Activated T-helper 1 cell treated with anti-CD3 and anti-CD28 coated beads, Interleukin-12 subunit alpha, Interleukin-12 subunit beta, Interleukin-2, Interleukin-4 antibody, amounts not matched to agents 30 ng/mL and 10 ng/mL and 1 ng/mL, durations not matched to agents 14 hours and 24 hours and 36 hours (primary cell): ENCODE results near the gene CRYBA2. TPM values are rescaled to one million over a fixed set of nuclear protein-coding genes. Genes with fewer than 3 reads are reported as not detected.

Experiments
- DNase-seq: peaks from one replicate; pipeline ENCODE4 v3.0.0; 2021; ENCODE audit warnings: low spot score
- H3K27ac Mint-ChIP-seq: one replicate; pipeline ENCODE4 v1.8.0; 2021; ENCODE audit warnings: mild to moderate bottlenecking, mixed read lengths
- H3K27me3 Mint-ChIP-seq: one replicate; pipeline ENCODE4 v1.8.0; 2022; ENCODE audit warnings: mild to moderate bottlenecking, moderate library complexity, mixed read lengths; ENCODE audit not compliant: insufficient read depth
- H3K36me3 Mint-ChIP-seq: one replicate; pipeline ENCODE4 v1.8.0; 2021; ENCODE audit warnings: low read depth, mixed read lengths
- H3K4me1 Mint-ChIP-seq: one replicate; pipeline ENCODE4 v1.8.0; 2021; ENCODE audit warnings: low read depth, mixed read lengths
- H3K4me3 Mint-ChIP-seq: one replicate; pipeline ENCODE4 v1.8.0; 2021; ENCODE audit warnings: mild to moderate bottlenecking, moderate library complexity, mixed read lengths
- H3K9me3 Mint-ChIP-seq: one replicate; pipeline ENCODE4 v1.8.0; 2021; ENCODE audit warnings: mixed read lengths
- intact Hi-C: fragments of 100-400 bp; cut with micrococcal nuclease; formaldehyde crosslinking; loops from one replicate; pipeline ENCODE4 v1.15.1; 2024
- total RNA-seq: library from RNA; stranded (reverse); gene quantifications from 2 replicates; pipeline ENCODE4 v1.2.3, GENCODE V29; 2022

CRYBA2 gene
- total RNA-seq, 1 donor from 2014 or later, result 0.36 TPM

- peaks cover 3% of the 10 kb centered on the region for H3K36me3 Mint-ChIP-seq
- no peak for DNase-seq
- H3K4me3 Mint-ChIP-seq, result peak overlapping the region; percentile 1
- peak overlapping the region; percentile 18 for H3K27ac Mint-ChIP-seq
- no peaks in the 10 kb centered on the region for H3K4me1 Mint-ChIP-seq
- intact Hi-C loops, result loop anchor here (1.0 to 5.0 kb wide), 3 partner anchors 19 to 84 kb away; no protein-coding TSS in a partner anchor
- H3K27me3 Mint-ChIP-seq, result peaks cover 53% of the 10 kb centered on the region
- H3K9me3 Mint-ChIP-seq, result no peaks in the 10 kb centered on the region
These were observed 32.0 kb downstream of the CRYBA2 start for GRCh38 chr2:218961229-218961628.

GRCh38 chr2:218960309-218961165, 32.7 kb downstream of the CRYBA2 start:
- H3K4me3 Mint-ChIP-seq, result no peak overlapping the region
- H3K4me1 Mint-ChIP-seq, result no peaks in the 10 kb centered on the region
- H3K9me3 Mint-ChIP-seq, result no peaks in the 10 kb centered on the region
- intact Hi-C loops, result loop anchor here (1.0 to 5.0 kb wide), 3 partner anchors 20 to 84 kb away; no protein-coding TSS in a partner anchor
- peaks cover 3% of the 10 kb centered on the region for H3K36me3 Mint-ChIP-seq
- peak overlapping the region; percentile 18 for H3K27ac Mint-ChIP-seq
- DNase-seq, result no peak
- H3K27me3 Mint-ChIP-seq, result peaks cover 57% of the 10 kb centered on the region

- Mint-ChIP-seq H3K27me3 (peaks cover 61% of the 10 kb centered on the region), H3K36me3 (peaks cover 3% of the 10 kb centered on the region), H3K27ac (no peak overlapping the region), H3K4me1 (no peaks in the 10 kb centered on the region), H3K9me3 (no peaks in the 10 kb centered on the region), H3K4me3 (no peak overlapping the region)
- DNase-seq, result no peak
- intact Hi-C loops, result loop anchor here (2.0 to 5.0 kb wide), 2 partner anchors 63 to 83 kb away; no protein-coding TSS in a partner anchor
These were observed 33.4 kb downstream of the CRYBA2 start for GRCh38 chr2:218959761-218960308.

GRCh38 chr2:218959141-218959731, 34.0 kb downstream of the CRYBA2 start, which contains the start of gene CDK5R2:
Gene CDK5R2 (plus strand): TSS chr2:218959666. CDS start chr2:218959821, 155 bp downstream.
- DNase-seq, result peak; percentile 19
- intact Hi-C loops, result no loop called here
- peak within 1 kb of the TSS; percentile 19 for H3K4me3 Mint-ChIP-seq
- peaks cover 3% of the 10 kb centered on the region for H3K36me3 Mint-ChIP-seq
- H3K4me1 Mint-ChIP-seq, result no peaks in the 10 kb centered on the region
- peaks cover 65% of the 10 kb centered on the region for H3K27me3 Mint-ChIP-seq
- peak within 1 kb of the TSS; percentile 49 for H3K27ac Mint-ChIP-seq
- no peaks in the 10 kb centered on the region for H3K9me3 Mint-ChIP-seq

- Mint-ChIP-seq H3K4me3 (no peak overlapping the region), H3K9me3 (no peaks in the 10 kb centered on the region), H3K27ac (no peak overlapping the region), H3K27me3 (peaks cover 56% of the 10 kb centered on the region), H3K4me1 (no peaks in the 10 kb centered on the region), H3K36me3 (peaks cover 3% of the 10 kb centered on the region)
- no peak for DNase-seq
- intact Hi-C loops, result no loop called here
These were observed 34.9 kb downstream of the CRYBA2 start for GRCh38 chr2:218958276-218958675.

- no peak overlapping the region for H3K4me3 Mint-ChIP-seq
- intact Hi-C loops, result no loop called here
- H3K4me1 Mint-ChIP-seq, result no peaks in the 10 kb centered on the region
- peaks cover 50% of the 10 kb centered on the region for H3K27me3 Mint-ChIP-seq
- DNase-seq, result no peak
- no peaks in the 10 kb centered on the region for H3K9me3 Mint-ChIP-seq
- H3K36me3 Mint-ChIP-seq, result peaks cover 3% of the 10 kb centered on the region
- H3K27ac Mint-ChIP-seq, result no peak overlapping the region
These were observed 35.6 kb downstream of the CRYBA2 start for GRCh38 chr2:218957671-218958070.

- H3K4me3 Mint-ChIP-seq, result no peak overlapping the region
- H3K9me3 Mint-ChIP-seq, result no peaks in the 10 kb centered on the region
- peaks cover 47% of the 10 kb centered on the region for H3K27me3 Mint-ChIP-seq
These were observed 37.2 kb downstream of the CRYBA2 start for GRCh38 chr2:218956039-218956438.

GRCh38 chr2:218954541-218955300, 38.5 kb downstream of the CRYBA2 start:
- DNase-seq, result no peak
- Mint-ChIP-seq H3K9me3 (no peaks in the 10 kb centered on the region), H3K27ac (no peak overlapping the region), H3K36me3 (no peaks in the 10 kb centered on the region), H3K4me3 (no peak overlapping the region), H3K4me1 (no peaks in the 10 kb centered on the region), H3K27me3 (peaks cover 46% of the 10 kb centered on the region)
- intact Hi-C loops, result no loop called here

More at GRCh38 chr2:218956039-218956438, 37.2 kb downstream of the CRYBA2 start:
- no peaks in the 10 kb centered on the region for H3K36me3 Mint-ChIP-seq
- intact Hi-C loops, result no loop called here
- no peak for DNase-seq
- H3K4me1 Mint-ChIP-seq, result no peaks in the 10 kb centered on the region
- no peak overlapping the region for H3K27ac Mint-ChIP-seq

- Mint-ChIP-seq H3K9me3 (no peaks in the 10 kb centered on the region), H3K27ac (no peak overlapping the region), H3K4me1 (no peaks in the 10 kb centered on the region), H3K4me3 (no peak overlapping the region), H3K36me3 (no peaks in the 10 kb centered on the region), H3K27me3 (peaks cover 38% of the 10 kb centered on the region)
- intact Hi-C loops, result no loop called here
- no peak for DNase-seq
These were observed 39.8 kb downstream of the CRYBA2 start for GRCh38 chr2:218953366-218953954.

- intact Hi-C loops, result no loop called here
- Mint-ChIP-seq H3K4me1 (no peaks in the 10 kb centered on the region), H3K27me3 (peaks cover 27% of the 10 kb centered on the region), H3K36me3 (no peaks in the 10 kb centered on the region), H3K4me3 (no peak overlapping the region), H3K27ac (no peak overlapping the region), H3K9me3 (no peaks in the 10 kb centered on the region)
- DNase-seq, result no peak
These were observed 41.1 kb downstream of the CRYBA2 start for GRCh38 chr2:218952160-218952559.

GRCh38 chr2:218946621-218947020, 46.6 kb downstream of the CRYBA2 start:
- no peaks in the 10 kb centered on the region for H3K4me1 Mint-ChIP-seq
- H3K27ac Mint-ChIP-seq, result no peak overlapping the region
- H3K9me3 Mint-ChIP-seq, result no peaks in the 10 kb centered on the region
- intact Hi-C loops, result no loop called here
- H3K27me3 Mint-ChIP-seq, result peaks cover 15% of the 10 kb centered on the region
- DNase-seq, result no peak
- H3K4me3 Mint-ChIP-seq, result no peak overlapping the region
- H3K36me3 Mint-ChIP-seq, result no peaks in the 10 kb centered on the region

GRCh38 chr2:218944759-218945404, 48.3 kb downstream of the CRYBA2 start:
- no peaks in the 10 kb centered on the region for H3K36me3 Mint-ChIP-seq
- no peak for DNase-seq
- peaks cover 20% of the 10 kb centered on the region for H3K27me3 Mint-ChIP-seq
- no peak overlapping the region for H3K4me3 Mint-ChIP-seq
- no peaks in the 10 kb centered on the region for H3K9me3 Mint-ChIP-seq
- H3K4me1 Mint-ChIP-seq, result no peaks in the 10 kb centered on the region
- intact Hi-C loops, result no loop called here
- H3K27ac Mint-ChIP-seq, result no peak overlapping the region
